ENCODE measurements around the gene SUPT5H.

SUPT5H gene

GRCh38 chr19:39498798-39499642 is 53.6 kb downstream of the SUPT5H start, which contains the start of gene DLL3:
DLL3 (plus strand) TSS chr19:39498947; CDS start chr19:39498975, 28 bp downstream.
- DNase-seq, result peak; percentile 86 to 93

- DNase-seq, result no peak
These were observed 54.5 kb downstream of the SUPT5H start for GRCh38 chr19:39499932-39500331.

- no peak for DNase-seq
These were observed 55.2 kb downstream of the SUPT5H start for GRCh38 chr19:39500543-39500942.

GRCh38 chr19:39501340-39501739 is 56.0 kb downstream of the SUPT5H start:
- no peak for DNase-seq

GRCh38 chr19:39502640-39503417 is 57.4 kb downstream of the SUPT5H start:
- no peak for DNase-seq

- DNase-seq, result no peak
These were observed 61.2 kb downstream of the SUPT5H start for GRCh38 chr19:39506598-39506943.

- peak; percentile 56 to 87 for DNase-seq
These were observed 61.7 kb downstream of the SUPT5H start for GRCh38 chr19:39506944-39507714.

GRCh38 chr19:39507715-39508364 is 62.5 kb downstream of the SUPT5H start:
- DNase-seq, result no peak

GRCh38 chr19:39508629-39509028 is 63.2 kb downstream of the SUPT5H start:
- no peak for DNase-seq

GRCh38 chr19:39509233-39509632 is 63.9 kb downstream of the SUPT5H start:
- DNase-seq, result no peak

GRCh38 chr19:39512988-39513387 is 67.6 kb downstream of the SUPT5H start:
- no peak for DNase-seq

GRCh38 chr19:39514840-39515550 is 69.6 kb downstream of the SUPT5H start, which contains the start of gene SELENOV:
SELENOV (plus strand) TSS chr19:39515139; CDS start chr19:39515213, 74 bp downstream.
- no peak for DNase-seq

GRCh38 chr19:39515551-39516191 is 70.3 kb downstream of the SUPT5H start:
- DNase-seq, result no peak

- DNase-seq, result no peak
These were observed 70.9 kb downstream of the SUPT5H start for GRCh38 chr19:39516270-39516669.

- no peak for DNase-seq
These were observed 72.0 kb downstream of the SUPT5H start for GRCh38 chr19:39517432-39517831.

GRCh38 chr19:39518458-39518857 is 73.1 kb downstream of the SUPT5H start:
- no peak for DNase-seq

GRCh38 chr19:39518975-39519374 is 73.6 kb downstream of the SUPT5H start:
- no peak for DNase-seq

GRCh38 chr19:39520541-39521484 is 75.4 kb downstream of the SUPT5H start:
- DNase-seq, result no peak

- DNase-seq, result no peak
These were observed 79.1 kb downstream of the SUPT5H start for GRCh38 chr19:39524495-39524894.

GRCh38 chr19:39525205-39525604 is 79.8 kb downstream of the SUPT5H start:
- no peak for DNase-seq
